Right lobe of liver (tissue), 4 donors: Measurements from ENCODE around the gene SEPTIN3.

Source experiments
- POLR2A ChIP-seq: fragments of 450-650 bp; IDR thresholded peaks from one replicate; pipeline ENCODE4 v1.6.1; 2017; ENCODE audit warnings: antibody characterized with exemption, mild to moderate bottlenecking
- TF ChIP-seq, protein P1 (sequence below), 4 donors: fragments of 200-600 bp in 3 of 4; fragments of 450-650 bp in 1 of 4; IDR thresholded peaks; one replicate each; pipeline versions ENCODE4 v1.5.1 to v1.8.0; 2016 to 2022; ENCODE audit warnings: antibody characterized with exemption in 4 of 4, mild to moderate bottlenecking in 2 of 4
- donor health status: DM: no; HTN: no; CAD: no.
- donor health status: DM: no; HTN: no; CAD: no.
- donor health status: DM: no; HTN: yes; CAD: no.

DNA sequence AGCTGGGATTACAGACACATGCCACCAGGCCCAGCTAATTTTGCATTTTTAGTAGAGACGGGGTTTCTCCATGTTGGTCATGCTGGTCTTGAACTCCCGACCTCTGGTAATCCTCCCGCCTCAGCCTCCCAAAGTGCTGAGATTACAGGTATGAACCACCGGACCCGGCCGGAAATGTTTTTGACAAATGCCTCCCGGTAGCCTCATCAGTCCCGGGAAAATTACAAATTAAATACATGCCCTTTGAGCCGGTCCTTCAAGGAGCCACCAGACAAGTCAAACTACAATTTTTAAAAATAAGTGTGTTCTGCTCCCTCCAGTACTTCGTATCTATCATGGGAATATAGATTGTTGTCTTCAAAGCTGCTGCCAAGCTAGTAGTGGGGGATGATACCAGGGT lies 46.9 kb downstream of the SEPTIN3 start:
- TF ChIP-seq, protein P1, sequence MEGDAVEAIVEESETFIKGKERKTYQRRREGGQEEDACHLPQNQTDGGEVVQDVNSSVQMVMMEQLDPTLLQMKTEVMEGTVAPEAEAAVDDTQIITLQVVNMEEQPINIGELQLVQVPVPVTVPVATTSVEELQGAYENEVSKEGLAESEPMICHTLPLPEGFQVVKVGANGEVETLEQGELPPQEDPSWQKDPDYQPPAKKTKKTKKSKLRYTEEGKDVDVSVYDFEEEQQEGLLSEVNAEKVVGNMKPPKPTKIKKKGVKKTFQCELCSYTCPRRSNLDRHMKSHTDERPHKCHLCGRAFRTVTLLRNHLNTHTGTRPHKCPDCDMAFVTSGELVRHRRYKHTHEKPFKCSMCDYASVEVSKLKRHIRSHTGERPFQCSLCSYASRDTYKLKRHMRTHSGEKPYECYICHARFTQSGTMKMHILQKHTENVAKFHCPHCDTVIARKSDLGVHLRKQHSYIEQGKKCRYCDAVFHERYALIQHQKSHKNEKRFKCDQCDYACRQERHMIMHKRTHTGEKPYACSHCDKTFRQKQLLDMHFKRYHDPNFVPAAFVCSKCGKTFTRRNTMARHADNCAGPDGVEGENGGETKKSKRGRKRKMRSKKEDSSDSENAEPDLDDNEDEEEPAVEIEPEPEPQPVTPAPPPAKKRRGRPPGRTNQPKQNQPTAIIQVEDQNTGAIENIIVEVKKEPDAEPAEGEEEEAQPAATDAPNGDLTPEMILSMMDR (IDR thresholded peaks at IDR 0.05) = no peak
- TF ChIP-seq POLR2A = no peak
